Stimulated activated CD4-positive, alpha-beta T cell treated with anti-CD3 and anti-CD28 coated beads, Interleukin-15, amount 100 ng/mL, for 48 hours (primary cell): ENCODE measurements around the gene LMO3.

ENCODE experiments used
- DNase-seq, 2 donors: peaks; one replicate each; pipeline ENCODE4 v3.0.0-alpha.2; 2020; ENCODE audit warnings: low read depth in 2 of 2

The LMO3 gene

DNA sequence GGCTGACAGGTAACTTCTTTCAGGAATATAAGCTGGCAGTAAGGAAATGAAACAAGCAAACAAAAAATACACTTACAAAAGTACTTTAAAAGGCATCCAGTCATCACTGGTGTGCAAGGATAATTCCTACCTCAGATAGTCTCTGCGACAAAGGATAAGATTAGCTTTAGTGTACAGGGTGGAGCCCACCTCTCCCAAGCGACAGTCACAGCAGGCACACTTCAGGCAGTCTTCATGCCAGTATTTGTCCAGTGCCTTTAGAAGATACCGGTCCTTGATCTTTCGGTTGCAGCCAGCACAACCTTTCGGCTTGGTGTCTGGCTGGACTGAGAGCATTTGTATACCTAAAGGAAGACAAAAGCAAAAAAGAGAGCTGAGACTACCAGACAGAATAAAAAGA, 5.4 kb downstream of the LMO3 start:
- no peak for DNase-seq

- DNase-seq = no peak
Observed at GRCh38 chr12:16599081-16599480, 6.9 kb downstream of the LMO3 start.

DNA sequence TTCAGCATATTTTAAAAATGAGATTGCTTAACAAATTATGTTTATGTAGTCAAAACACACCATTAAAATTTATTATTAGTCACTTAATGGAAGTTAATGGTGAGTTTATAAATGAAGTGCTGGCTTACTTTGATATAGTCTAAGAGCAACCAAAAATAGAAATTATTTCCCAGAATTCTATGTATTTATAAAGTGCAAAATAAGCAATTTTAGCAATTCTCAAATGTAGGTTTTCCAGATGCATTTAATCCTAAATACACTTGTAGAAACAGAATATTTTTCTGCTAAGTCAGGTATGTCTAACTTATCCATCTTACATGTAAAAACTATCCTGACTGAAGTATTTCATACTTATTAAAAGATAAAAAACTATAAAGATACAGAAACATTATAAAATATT, 11.2 kb downstream of the LMO3 start:
- no peak for DNase-seq

- DNase-seq = no peak
Observed at GRCh38 chr12:16593546-16593945, 12.4 kb downstream of the LMO3 start.

GRCh38 chr12:16590645-16591044, 15.3 kb downstream of the LMO3 start:
- no peak for DNase-seq

DNA sequence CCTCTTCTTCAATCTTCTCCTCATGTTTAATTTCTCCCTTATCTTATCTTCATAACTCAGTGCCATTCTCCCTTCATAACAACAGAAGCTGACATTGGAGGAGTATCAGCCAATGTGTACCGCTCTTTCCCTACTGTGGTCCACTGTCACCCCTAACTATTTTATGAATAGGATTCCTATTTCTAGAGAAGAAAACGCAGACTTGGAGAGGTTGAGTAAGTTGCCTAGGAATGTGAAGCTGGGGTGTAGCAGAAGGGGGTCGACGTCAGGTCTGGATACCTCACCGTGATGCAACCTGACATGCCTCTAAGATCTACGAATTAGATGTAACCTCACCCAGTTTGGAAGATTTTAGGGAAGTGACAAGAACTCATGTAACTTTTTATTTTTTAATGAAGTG, 17.1 kb downstream of the LMO3 start:
- no peak for DNase-seq

DNA sequence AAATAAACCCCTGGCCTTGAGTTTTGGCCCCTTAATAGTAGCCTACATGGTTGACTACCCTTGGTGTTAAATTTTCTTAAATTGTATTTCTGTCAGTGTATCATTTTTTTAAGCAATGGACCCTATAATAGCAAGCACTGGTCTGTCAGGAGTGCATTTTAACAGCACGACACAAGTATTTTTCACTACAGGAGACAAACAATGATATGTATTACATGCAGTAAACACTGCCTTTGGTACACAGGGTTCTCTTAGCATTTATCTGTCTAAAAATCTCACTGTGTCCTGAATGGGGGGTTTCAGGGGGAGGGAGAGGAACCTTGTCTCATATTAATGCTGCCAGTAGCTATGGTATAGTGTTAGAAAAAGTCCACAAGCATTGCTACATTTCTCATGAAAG, 18.4 kb downstream of the LMO3 start:
- DNase-seq = no peak

DNA sequence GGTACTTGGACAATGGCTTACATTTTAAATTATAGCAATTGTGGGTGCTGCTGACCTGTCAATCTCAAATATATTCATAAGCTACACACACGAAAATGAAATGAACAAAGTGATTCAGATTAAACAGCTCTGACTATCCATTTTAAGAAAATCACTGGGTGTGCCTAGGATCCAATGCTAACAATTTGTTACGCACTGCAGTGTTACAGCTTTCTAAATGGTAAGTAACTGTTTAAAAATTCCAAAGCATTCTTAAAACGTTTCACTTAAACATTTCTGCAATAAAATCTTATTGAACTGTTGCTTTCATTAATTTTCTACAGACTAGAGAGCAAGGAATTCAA, 18.9 kb downstream of the LMO3 start:
- DNase-seq = no peak

DNA sequence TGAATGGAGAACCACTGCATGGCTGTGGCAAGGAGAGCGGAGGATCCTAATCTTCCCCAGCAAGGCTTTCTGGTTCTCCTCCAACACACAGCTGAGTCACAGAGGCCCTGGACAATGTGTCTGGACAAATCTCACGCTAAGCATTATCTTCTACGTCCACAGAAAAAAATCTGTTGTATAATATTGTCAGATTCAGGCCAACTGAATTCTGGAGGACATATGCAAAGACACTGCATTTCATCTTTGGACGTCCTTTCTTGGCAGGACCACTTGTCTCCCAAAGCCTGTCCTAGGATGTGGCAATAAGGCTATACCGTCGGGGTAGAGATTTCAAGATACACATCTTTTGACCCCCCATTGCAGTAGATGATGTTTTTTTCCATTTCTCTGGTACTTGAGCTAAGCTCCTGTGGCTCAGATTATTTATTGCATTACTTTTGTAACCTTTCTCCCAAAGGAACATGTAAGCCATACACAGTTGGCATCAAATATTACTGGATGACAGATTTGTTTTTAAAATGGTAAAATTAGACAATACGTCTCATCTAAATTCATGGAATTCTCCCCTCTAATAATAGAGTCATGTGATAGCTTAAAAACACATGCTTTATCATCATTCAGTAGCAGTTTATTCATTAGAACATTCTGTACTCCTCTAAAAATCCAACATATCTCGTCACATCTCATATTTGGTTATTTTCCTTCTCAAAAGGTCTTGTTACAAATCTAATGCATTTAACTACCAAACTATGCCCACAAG, 19.4 kb downstream of the LMO3 start:
- DNase-seq = no peak

DNA sequence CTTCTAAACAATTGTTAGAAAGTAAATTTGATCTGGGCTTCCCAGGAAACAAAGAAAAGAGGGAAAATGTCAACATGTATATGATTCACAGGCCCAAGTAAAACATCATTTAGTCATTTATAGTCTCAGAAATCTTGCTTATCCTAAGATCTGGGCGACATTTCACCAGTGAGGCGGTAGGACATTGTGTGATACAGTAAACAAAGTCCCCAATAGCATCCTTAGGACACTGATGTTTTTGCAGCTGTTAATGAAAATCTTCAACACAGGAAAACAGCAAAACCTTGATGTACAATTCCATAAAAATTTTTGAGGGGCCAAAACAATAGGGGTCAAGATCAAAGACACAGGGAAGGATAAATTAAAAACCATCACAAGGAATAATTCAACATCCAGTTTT, 20.2 kb downstream of the LMO3 start:
- DNase-seq = no peak

DNA sequence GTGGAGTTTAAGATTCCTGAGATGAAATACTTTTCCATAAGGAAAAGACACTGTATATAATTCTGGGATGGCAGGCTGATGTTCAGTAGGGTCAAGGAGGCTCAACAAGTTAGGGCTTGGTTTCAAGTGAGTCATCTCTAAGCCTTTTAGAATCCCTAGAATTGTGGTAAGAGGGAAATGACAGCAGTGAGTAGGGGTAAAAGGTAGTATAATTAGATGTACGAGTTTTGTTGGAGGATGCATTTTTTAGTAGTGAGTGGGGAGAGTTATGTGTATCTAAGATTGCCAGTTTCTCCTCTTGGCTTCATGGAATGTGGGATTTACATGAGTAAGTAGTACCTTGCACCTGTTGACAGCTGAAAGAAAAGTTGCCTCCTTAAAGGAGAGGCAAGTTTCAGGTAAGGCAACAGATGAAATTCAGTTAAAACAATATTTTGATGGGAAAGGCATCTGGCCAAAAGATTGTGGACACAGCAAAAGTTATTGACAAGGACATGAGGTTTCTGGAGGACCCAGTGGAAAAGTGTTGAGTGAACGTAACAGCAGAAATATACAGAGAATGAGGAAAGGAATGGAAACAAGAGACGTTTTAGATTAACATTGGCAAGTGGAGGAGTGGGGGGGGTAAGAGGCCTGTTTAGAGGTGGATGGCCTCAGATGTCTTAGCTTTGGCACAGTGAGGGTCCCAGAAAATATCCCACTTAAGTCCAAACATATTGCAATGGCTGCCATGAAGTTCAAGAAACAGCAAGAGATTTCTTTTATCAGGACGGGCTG, 21.8 kb downstream of the LMO3 start:
- DNase-seq = no peak

- DNase-seq = no peak
Observed at GRCh38 chr12:16581416-16581815, 24.5 kb downstream of the LMO3 start.

- no peak for DNase-seq
Observed at GRCh38 chr12:16579041-16579440, 26.9 kb downstream of the LMO3 start.

- DNase-seq = no peak
Observed at GRCh38 chr12:16573398-16574077, 32.4 kb downstream of the LMO3 start.

GRCh38 chr12:16568873-16569272, 37.1 kb downstream of the LMO3 start:
- no peak for DNase-seq

DNA sequence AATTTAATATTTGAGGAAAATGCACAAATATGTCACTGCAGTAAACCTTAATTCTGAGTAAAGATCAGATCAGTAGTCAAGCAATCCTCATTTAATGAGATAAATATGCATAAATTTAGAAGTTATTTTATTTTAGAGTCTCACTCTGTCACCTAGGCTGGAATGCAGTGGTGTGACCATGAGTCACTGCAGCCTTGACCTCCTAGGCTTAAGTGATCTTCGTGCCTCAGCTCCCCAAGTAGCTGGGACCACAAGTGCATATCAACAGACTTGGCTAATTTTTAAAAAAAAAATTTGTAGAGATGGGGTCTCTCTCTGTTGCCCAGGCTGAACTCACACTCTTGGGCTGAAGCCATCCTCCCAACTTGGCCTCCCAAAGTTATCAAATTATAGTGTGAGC, 41.3 kb downstream of the LMO3 start:
- DNase-seq = no peak

DNA sequence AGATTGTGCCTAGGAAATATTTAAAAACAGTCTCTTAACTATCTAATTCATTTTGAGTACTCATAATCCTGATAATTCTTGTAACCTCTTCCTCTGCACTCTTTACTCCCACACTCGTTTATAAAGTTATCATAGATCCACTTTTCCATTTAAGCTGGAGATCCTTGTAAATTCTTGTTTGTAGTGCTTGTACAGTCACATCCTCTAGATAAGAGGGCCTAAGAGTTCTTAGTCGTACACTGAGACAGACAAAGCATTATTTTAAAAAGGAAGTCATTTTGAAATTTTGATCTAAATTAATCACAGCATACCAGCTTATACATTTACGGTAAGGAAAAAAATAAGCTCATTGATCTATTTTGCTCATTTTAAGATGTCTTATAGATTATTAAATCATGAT, 42.5 kb downstream of the LMO3 start:
- no peak for DNase-seq

DNA sequence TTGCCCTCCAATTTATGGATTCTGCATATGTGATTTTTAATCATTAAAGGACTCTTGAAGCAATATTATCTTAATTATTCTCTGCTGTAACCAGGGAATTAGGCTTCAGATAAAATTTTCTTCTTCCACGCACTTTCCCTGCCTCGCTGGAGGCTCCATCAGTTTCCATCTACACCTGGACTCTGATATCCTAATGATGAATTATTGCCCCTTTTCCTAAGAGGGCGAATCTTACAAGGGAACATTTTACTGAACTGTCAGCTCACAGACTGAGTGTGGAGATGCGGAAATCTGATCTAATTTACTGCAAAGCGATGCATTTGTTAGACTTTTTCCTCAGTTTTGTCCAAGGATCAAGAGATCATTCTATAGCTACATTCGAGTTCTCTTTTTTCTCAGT, 43.0 kb downstream of the LMO3 start:
- no peak for DNase-seq

DNA sequence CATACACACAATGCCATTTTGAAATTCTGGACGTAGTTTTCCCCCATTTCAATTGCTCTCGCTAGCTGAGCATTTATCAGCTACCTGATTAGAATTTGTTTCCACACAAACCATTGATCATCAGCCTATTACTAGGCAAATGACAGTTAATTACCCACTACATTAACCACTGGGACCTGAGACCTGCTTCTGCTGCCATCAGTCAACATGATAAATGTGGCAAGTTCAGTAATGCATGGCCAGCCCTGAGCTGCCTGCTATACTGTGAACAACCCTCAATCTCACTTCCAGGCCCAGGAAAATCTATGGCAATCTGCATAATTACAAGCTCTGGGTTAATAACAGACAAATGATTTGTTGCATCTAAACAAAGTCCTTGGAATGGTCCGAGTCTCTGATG, 43.5 kb downstream of the LMO3 start:
- DNase-seq = no peak

GRCh38 chr12:16560273-16560672, 45.7 kb downstream of the LMO3 start:
- no peak for DNase-seq

GRCh38 chr12:16555630-16556029, 50.3 kb downstream of the LMO3 start:
- no peak for DNase-seq

DNA sequence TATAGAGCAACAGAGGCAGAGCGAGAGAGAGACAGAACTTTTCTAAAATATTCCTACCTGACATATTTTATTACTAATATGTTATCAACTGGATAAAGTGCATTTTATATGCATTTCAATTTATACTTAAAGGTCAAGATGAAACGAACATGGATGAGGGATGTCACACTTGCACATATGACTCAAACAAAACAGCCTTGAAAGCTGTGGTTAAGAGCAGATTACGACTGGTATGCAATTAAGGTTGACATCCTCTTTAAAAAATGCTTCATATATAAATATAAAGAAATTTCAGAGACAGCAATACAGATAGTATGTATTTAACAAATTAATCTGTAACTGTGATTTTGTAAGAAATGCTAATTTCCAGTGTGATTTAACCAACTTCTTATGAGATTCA, 52.5 kb downstream of the LMO3 start:
- DNase-seq = no peak

DNA sequence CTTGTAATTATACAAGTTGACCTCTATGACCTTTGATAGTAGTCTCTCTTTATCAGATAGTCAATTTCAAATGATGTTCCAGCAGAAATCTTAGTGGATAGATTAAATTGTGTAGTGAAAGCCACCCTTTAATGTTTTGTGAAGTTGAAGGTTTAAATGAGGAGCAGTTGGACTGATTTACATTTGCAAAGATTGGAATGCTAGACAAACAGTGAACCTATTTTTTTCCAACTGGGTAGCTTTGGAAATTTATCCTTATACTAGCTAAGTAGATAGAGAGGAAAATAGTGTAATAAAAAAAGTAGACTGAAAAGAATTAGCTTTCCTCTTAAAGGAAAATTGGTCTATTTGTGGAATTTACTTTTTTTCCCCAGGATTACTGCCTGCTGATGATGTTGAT, 53.7 kb downstream of the LMO3 start:
- DNase-seq = no peak
